Gastrocnemius medialis (tissue), 4 donors: Measurements from ENCODE around the gene NR5A1.

Source experiments
- CTCF ChIP-seq, 5 experiments: fragments of 450-650 bp in 3 of 5; fragments of 200-600 bp in 2 of 5; sonication (generic) in 2 of 5; IDR thresholded peaks in 4 of 5; conservative IDR thresholded peaks in 1 of 5; 1 replicate in 4 of 5; 2 replicates in 1 of 5; pipeline ENCODE4 v1.5.1; 2016 to 2019; ENCODE audit warnings: antibody characterized with exemption in 5 of 5, mild to moderate bottlenecking in 3 of 5, moderate library complexity in 3 of 5
- POLR2A ChIP-seq, 2 donors: fragments of 450-650 bp; IDR thresholded peaks; one replicate each; pipeline ENCODE4 v1.6.1; 2017; ENCODE audit warnings: antibody characterized with exemption in 2 of 2, mild to moderate bottlenecking in 2 of 2, moderate library complexity in 2 of 2

GRCh38 chr9:124549016-124549415 lies 41.8 kb upstream of the NR5A1 start:
- TF ChIP-seq CTCF (IDR thresholded peaks at IDR 0.05 in 4 of 5, conservative IDR thresholded peaks at IDR 0.05 in 1 of 5) (no peak), POLR2A (IDR thresholded peaks at IDR 0.05) (no peak)
